ENCODE data around the gene SRSF3.

- TF ChIP-seq EZH2 (IDR thresholded peaks at IDR 0.05), result no peak
- no peak for TF ChIP-seq CTCF (IDR thresholded peaks at IDR 0.05)
These were observed 24.5 kb downstream of the SRSF3 start for GRCh38 chr6:36618366-36619355.

Measured in neural progenitor cell (in vitro differentiated cells).